ENCODE data around the gene ATP2B3.

DNA sequence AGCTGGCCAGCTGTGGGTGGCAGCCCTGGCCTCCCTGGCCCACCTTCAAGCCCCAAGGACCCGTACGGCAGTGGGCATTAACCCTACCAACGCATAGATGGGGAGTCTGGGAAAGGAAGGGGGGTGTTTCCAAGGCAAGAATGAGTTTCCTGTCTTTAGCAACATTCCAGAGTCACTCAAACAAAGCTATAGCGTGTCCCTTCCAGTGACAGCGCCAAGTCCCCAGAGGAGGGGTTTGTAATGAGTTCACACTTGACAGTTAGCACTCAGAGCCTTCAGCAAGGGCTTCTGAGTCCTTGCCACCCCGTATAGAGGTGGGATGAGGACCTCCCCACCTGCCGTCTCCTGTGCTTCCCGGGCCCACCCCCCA is 20.9 kb upstream of the ATP2B3 start:
- no peak for TF ChIP-seq SUZ12 (IDR thresholded peaks at IDR 0.05; ENCODE audit: extremely low read depth, insufficient read depth, insufficient read length)
- no peak for TF ChIP-seq ZNF274 (IDR thresholded peaks at IDR 0.05; ENCODE audit: low read depth, low read length)

All from NT2/D1 (cell line).